H1 (cell line): ENCODE measurements around the gene GPRIN1. TPM values are rescaled to one million over a fixed set of nuclear protein-coding genes. Genes with fewer than 3 reads are reported as not detected.

Source experiments
- JUN ChIP-seq: IDR thresholded peaks from 2 replicates; pipeline ENCODE4 v1.6.1; 2011; ENCODE audit warnings: low read depth, mild to moderate bottlenecking, improper control_type of control experiment, low read length
- SAP30 ChIP-seq: fragments of 300-600 bp; sonication (generic); IDR thresholded peaks from 2 replicates; pipeline ENCODE4 v1.7.1; 2012; ENCODE audit warnings: low read length, moderate library complexity, mild to moderate bottlenecking, inconsistent platforms; ENCODE audit not compliant: insufficient read depth, insufficient replicate concordance
- SIN3A ChIP-seq, 2 experiments: IDR thresholded peaks in 1 of 2; conservative IDR thresholded peaks in 1 of 2; 2 replicates each; pipeline ENCODE4 v1.6.1; 2011 to 2012; ENCODE audit warnings: low read length in 2 of 2, improper control_type of control experiment in 1 of 2, low read depth in 1 of 2, mild to moderate bottlenecking in 1 of 2
- TCF12 ChIP-seq: IDR thresholded peaks from 2 replicates; pipeline ENCODE4 v1.6.1; 2011; ENCODE audit warnings: low read depth, mild to moderate bottlenecking, low read length
- polyA plus RNA-seq, 7 experiments: library from polyadenylated mRNA; depleted of rRNA in 3 of 7; stranded (reverse) in 5 of 7; unstranded in 2 of 7; fragments of >200 nt in 5 of 7; fragments of 200-250 nt in 2 of 7; gene quantifications; 1 replicate in 5 of 7; 2 replicates in 1 of 7; 4 replicates in 1 of 7; pipeline versions ENCODE4 v1.2.1 to v1.2.3, GENCODE V29; 2011 to 2013; ENCODE audit warnings: missing spikeins in 2 of 7, mixed read lengths in 2 of 7
- total RNA-seq: library from RNA; stranded (reverse); fragmentation: NEBNext Ultra II Directional; extraction: Animal tissue kit (Norgen Biotek cat#: 25700); gene quantifications from 2 replicates; pipeline ENCODE4 v1.2.1, GENCODE V29; 2021

Gene GPRIN1
- total and polyA plus RNA-seq, 2 of the 8 experiments (the other 6 are each of a cell fraction or from before 2014, with no cell fraction given): 3.3 to 12.0 TPM

GRCh38 chr5:176570044-176570443 is 39.9 kb downstream of the GPRIN1 start (continued):
- TF ChIP-seq SIN3A (conservative IDR thresholded peaks at IDR 0.05 in 1 of 2, IDR thresholded peaks at IDR 0.05 in 1 of 2; ENCODE audit: low read depth in 1 of 2, low read length in 2 of 2): no peak
- TF ChIP-seq JUN: no peak
- TF ChIP-seq SAP30: no peak
- no peak for TF ChIP-seq TCF12
- TF ChIP-seq, all 59 proteins: peak for 0
